H1 (cell line): ENCODE data around the gene NECTIN1. TPM values are rescaled to one million over a fixed set of nuclear protein-coding genes. Genes with fewer than 3 reads are reported as not detected.

Experiments used
- CTCF ChIA-PET: fragments of 300-600 bp; sonication (Branson Sonifier 250); formaldehyde crosslinking; loops from one replicate; lab custom pipeline; 2021; ENCODE audit not compliant: partially characterized antibody; lab: Charles Lee
- POLR2A ChIA-PET: fragments of 300-600 bp; sonication (Branson Sonifier 250); formaldehyde crosslinking; loops from one replicate; lab custom pipeline; 2021; ENCODE audit warnings: inconsistent platforms; ENCODE audit not compliant: partially characterized antibody; lab: Charles Lee
- DNase-seq, 2 experiments: peaks; one replicate each; pipeline versions ENCODE4 v3.0.0 to v3.0.0-alpha.2; 2010 to 2022; ENCODE audit warnings: low spot score in 2 of 2, low read depth in 1 of 2, mixed read lengths in 1 of 2
- FAIRE-seq: peaks from 2 replicates; lab custom pipeline; 2011; peaks lifted over from hg19 to GRCh38; lab: Jason Lieb, UNC
- H2AFZ ChIP-seq: 2 replicates; pipeline ENCODE4 v1.8.1; 2012; ENCODE audit warnings: low read length, inconsistent platforms
- H2AK5ac ChIP-seq: 2 replicates; pipeline ENCODE4 v1.6.1; 2013; ENCODE audit warnings: low read depth, low read length
- H2BK120ac ChIP-seq: replicated peaks from 2 replicates; pipeline ENCODE3; 2013; ENCODE audit warnings: low read depth, low read length, inconsistent platforms
- H2BK12ac ChIP-seq: 2 replicates; pipeline ENCODE4 v1.6.1; 2013; ENCODE audit warnings: low read depth, low read length
- H2BK15ac ChIP-seq: 2 replicates; pipeline ENCODE4 v1.6.1; 2013; ENCODE audit warnings: low read length
- H2BK20ac ChIP-seq: 2 replicates; pipeline ENCODE4 v1.6.1; 2013; ENCODE audit warnings: low read length
- H2BK5ac ChIP-seq: 2 replicates; pipeline ENCODE4 v1.6.1; 2013; ENCODE audit warnings: low read depth, low read length
- H3K14ac ChIP-seq: 2 replicates; pipeline ENCODE4 v1.6.1; 2013; ENCODE audit warnings: inconsistent platforms; ENCODE audit not compliant: insufficient read length
- H3K18ac ChIP-seq: 2 replicates; pipeline ENCODE4 v1.6.1; 2013; ENCODE audit warnings: low read length; ENCODE audit errors: extremely low read depth
- H3K23ac ChIP-seq: 2 replicates; pipeline ENCODE4 v1.6.1; 2013; ENCODE audit warnings: inconsistent platforms; ENCODE audit not compliant: insufficient read length
- H3K23me2 ChIP-seq: 2 replicates; pipeline ENCODE4 v1.6.1; 2013; ENCODE audit warnings: low read depth, low read length
- H3K27ac ChIP-seq: 2 replicates; pipeline ENCODE4 v1.6.1; 2011; ENCODE audit warnings: low read depth, low read length, inconsistent platforms
- H3K27me3 ChIP-seq, 4 experiments: replicated peaks in 1 of 4; 1 replicate in 1 of 4; 2 replicates in 3 of 4; pipeline versions ENCODE4 v1.6.1 to v1.8.1; 2011 to 2013; ENCODE audit warnings: low read length in 3 of 4, mild to moderate bottlenecking in 3 of 4, inconsistent platforms in 2 of 4, mixed read lengths in 2 of 4, moderate library complexity in 1 of 4; ENCODE audit not compliant: control insufficient read depth in 3 of 4, insufficient read depth in 3 of 4; ENCODE audit errors: extremely low read depth in 1 of 4
- H3K36me3 ChIP-seq, 4 experiments: 2 replicates each; pipeline versions ENCODE4 v1.6.1 to v1.8.1; 2011 to 2013; ENCODE audit warnings: mild to moderate bottlenecking in 4 of 4, low read length in 3 of 4, moderate library complexity in 2 of 4, control low read depth in 1 of 4, inconsistent platforms in 1 of 4; ENCODE audit not compliant: insufficient read depth in 4 of 4, control insufficient read depth in 2 of 4
- H3K4ac ChIP-seq: replicated peaks from 2 replicates; pipeline ENCODE3; 2013; ENCODE audit warnings: low read length, low read depth, mixed read lengths, inconsistent platforms; ENCODE audit not compliant: insufficient read length
- H3K4me1 ChIP-seq, 4 experiments: replicated peaks in 1 of 4; 1 replicate in 1 of 4; 2 replicates in 3 of 4; pipeline versions ENCODE4 v1.6.1 to v1.8.1; 2011 to 2013; ENCODE audit warnings: low read length in 3 of 4, inconsistent platforms in 2 of 4, mixed read lengths in 1 of 4; ENCODE audit not compliant: insufficient read depth in 4 of 4, control insufficient read depth in 3 of 4
- H3K4me2 ChIP-seq, 2 experiments: 2 replicates each; pipeline versions ENCODE4 v1.6.1 to v1.8.1; 2011 to 2013; ENCODE audit warnings: low read depth in 2 of 2, low read length in 2 of 2, control low read depth in 1 of 2, inconsistent platforms in 1 of 2, mild to moderate bottlenecking in 1 of 2; ENCODE audit not compliant: insufficient read depth in 1 of 2
- H3K4me3 ChIP-seq, 4 experiments: fragments of 200-600, 300-600 bp in 1 of 4; sonication (generic), shearing (Covaris generic), sonication (Bioruptor Twin) in 1 of 4; 2 replicates each; pipeline versions ENCODE4 v1.5.1 to v1.8.1; 2011 to 2016; ENCODE audit warnings: low read length in 4 of 4, low read depth in 3 of 4, control low read depth in 2 of 4, inconsistent platforms in 2 of 4, mild to moderate bottlenecking in 2 of 4, mixed read lengths in 1 of 4, moderate library complexity in 1 of 4; ENCODE audit not compliant: insufficient read depth in 2 of 4; ENCODE audit errors: extremely low read depth in 1 of 4
- H3K56ac ChIP-seq: replicated peaks from 2 replicates; pipeline ENCODE3; 2013; ENCODE audit warnings: low read depth, mild to moderate bottlenecking, mixed read lengths, low read length, inconsistent platforms; ENCODE audit not compliant: insufficient read length
- H3K79me1 ChIP-seq: 2 replicates; pipeline ENCODE4 v1.6.1; 2013; ENCODE audit warnings: low read depth, low read length, control low read depth
- H3K79me2 ChIP-seq, 2 experiments: 2 replicates each; pipeline versions ENCODE4 v1.6.1 to v1.8.1; 2012 to 2013; ENCODE audit warnings: low read length in 2 of 2, mild to moderate bottlenecking in 2 of 2, inconsistent platforms in 1 of 2; ENCODE audit not compliant: insufficient read depth in 2 of 2, control insufficient read depth in 1 of 2
- H3K9ac ChIP-seq, 4 experiments: replicated peaks in 1 of 4; 1 replicate in 1 of 4; 2 replicates in 3 of 4; pipeline versions ENCODE4 v1.6.1 to v1.8.1; 2011 to 2013; ENCODE audit warnings: low read depth in 3 of 4, low read length in 3 of 4, control low read depth in 2 of 4, mild to moderate bottlenecking in 2 of 4, moderate library complexity in 2 of 4, inconsistent platforms in 1 of 4; ENCODE audit errors: extremely low read depth in 1 of 4
- H3K9me3 ChIP-seq, 2 experiments: 2 replicates each; pipeline versions ENCODE4 v1.6.1 to v1.8.1; 2012 to 2013; ENCODE audit warnings: mild to moderate bottlenecking in 2 of 2, moderate library complexity in 2 of 2, control low read depth in 1 of 2, inconsistent platforms in 1 of 2, low read depth in 1 of 2, low read length in 1 of 2, mixed read lengths in 1 of 2; ENCODE audit not compliant: insufficient read depth in 2 of 2
- H4K20me1 ChIP-seq, 2 experiments: replicated peaks in 1 of 2; 2 replicates each; pipeline versions ENCODE3 to v1.8.1; 2011 to 2013; ENCODE audit warnings: inconsistent platforms in 2 of 2, low read length in 2 of 2, mild to moderate bottlenecking in 1 of 2; ENCODE audit not compliant: insufficient read depth in 2 of 2, control insufficient read depth in 1 of 2
- H4K5ac ChIP-seq: 2 replicates; pipeline ENCODE4 v1.6.1; 2013; ENCODE audit warnings: low read length, low read depth, mixed read lengths, inconsistent platforms; ENCODE audit not compliant: insufficient read length
- H4K8ac ChIP-seq: 2 replicates; pipeline ENCODE4 v1.8.0; 2013; ENCODE audit warnings: mild to moderate bottlenecking, moderate library complexity, low read length, inconsistent platforms; ENCODE audit not compliant: insufficient read depth; ENCODE audit errors: extremely low read depth
- H4K91ac ChIP-seq: replicated peaks from 2 replicates; pipeline ENCODE3; 2013; ENCODE audit warnings: low read length, mixed read lengths, inconsistent platforms; ENCODE audit not compliant: insufficient read length
- ASH2L ChIP-seq: fragments of 200-600, 300-600 bp; sonication (generic); IDR thresholded peaks from one replicate; pipeline ENCODE4 v1.7.1; 2017; ENCODE audit warnings: low read length
- CEBPB ChIP-seq: IDR thresholded peaks from 2 replicates; pipeline ENCODE4 v1.6.1; 2012; ENCODE audit warnings: low read depth, low read length
- E2F6 ChIP-seq: IDR thresholded peaks from 2 replicates; pipeline ENCODE4 v1.6.1; 2012; ENCODE audit warnings: inconsistent platforms
- GTF2F1 ChIP-seq: IDR thresholded peaks from 2 replicates; pipeline ENCODE4 v1.6.1; 2012; ENCODE audit warnings: low read depth, low read length, improper control_type of control experiment, borderline replicate concordance
- MAX ChIP-seq: IDR thresholded peaks from 2 replicates; pipeline ENCODE4 v1.6.1; 2012; ENCODE audit warnings: inconsistent platforms
- NRF1 ChIP-seq: IDR thresholded peaks from 2 replicates; pipeline ENCODE4 v1.6.1; 2011; ENCODE audit warnings: mild to moderate bottlenecking, low read depth, low read length, improper control_type of control experiment
- PHF8 ChIP-seq: fragments of 200-600 bp; sonication (generic); conservative IDR thresholded peaks from 2 replicates; pipeline ENCODE4 v1.7.1; 2012; ENCODE audit warnings: low read depth, mild to moderate bottlenecking, inconsistent platforms, low read length, moderate library complexity
- POLR2A ChIP-seq, 2 experiments: IDR thresholded peaks; 1 replicate in 1 of 2; 2 replicates in 1 of 2; pipeline ENCODE4 v1.6.1; 2011; ENCODE audit warnings: low read depth in 2 of 2, low read length in 2 of 2, mild to moderate bottlenecking in 2 of 2; ENCODE audit errors: control extremely low read depth in 1 of 2
- SIRT6 ChIP-seq: IDR thresholded peaks from one replicate; pipeline ENCODE4 v1.7.1; 2012; ENCODE audit warnings: low read length, inconsistent platforms
- USF2 ChIP-seq: IDR thresholded peaks from 2 replicates; pipeline ENCODE4 v1.6.1; 2011; ENCODE audit warnings: low read length, improper control_type of control experiment
- WGBS, 2 experiments: shearing (Covaris generic) in 1 of 2; methylation state at CpG; one replicate each; pipeline versions ENCODE4 v1.1.6 to v1.1.7; 2013 to 2015; ENCODE audit warnings: low lambda C conversion rate in 2 of 2, mixed read lengths in 2 of 2, inconsistent platforms in 1 of 2, low coverage in 1 of 2, missing lambda C conversion rate in 1 of 2; ENCODE audit not compliant: insufficient replicate concordance in 2 of 2, insufficient coverage in 1 of 2, insufficient read length in 1 of 2; ENCODE audit errors: extremely low coverage in 1 of 2, missing lambda C conversion rate in 1 of 2; 5-methylcytosine and 5-hydroxymethylcytosine counted together
- polyA plus RNA-seq, 7 experiments: library from polyadenylated mRNA; depleted of rRNA in 3 of 7; stranded (reverse) in 5 of 7; unstranded in 2 of 7; fragments of >200 nt in 5 of 7; fragments of 200-250 nt in 2 of 7; gene quantifications; 1 replicate in 5 of 7; 2 replicates in 1 of 7; 4 replicates in 1 of 7; pipeline versions ENCODE4 v1.2.1 to v1.2.3, GENCODE V29; 2011 to 2013; ENCODE audit warnings: missing spikeins in 2 of 7, mixed read lengths in 2 of 7
- total RNA-seq: library from RNA; stranded (reverse); fragmentation: NEBNext Ultra II Directional; extraction: Animal tissue kit (Norgen Biotek cat#: 25700); gene quantifications from 2 replicates; pipeline ENCODE4 v1.2.1, GENCODE V29; 2021

The NECTIN1 gene
- total and polyA plus RNA-seq, 2 of the 8 experiments (the other 6 are each of a cell fraction or from before 2014, with no cell fraction given) = 43.2 to 97.7 TPM

GRCh38 chr11:119704849-119705248 lies 24.2 kb downstream of the NECTIN1 start:
- TF ChIP-seq NRF1 (no peak), MAX (no peak), ASH2L (no peak), POLR2A (IDR thresholded peaks at IDR 0.05; ENCODE audit: control extremely low read depth in 1 of 2, low read depth in 2 of 2, low read length in 2 of 2) (no peak), CEBPB (no peak), USF2 (no peak), SIRT6 (no peak), GTF2F1 (no peak), E2F6 (no peak), PHF8 (no peak)
- Histone ChIP-seq H4K91ac (no peak overlapping the region), H2BK12ac (no peak overlapping the region), H3K79me2 (peaks cover 2 to 89% of the 10 kb centered on the region in 2 experiments; a peak in 3 of 4 replicates), H3K27me3 (no peaks in the 10 kb centered on the region), H3K27ac (no peak overlapping the region), H3K23ac (no peak overlapping the region), H3K14ac (no peak overlapping the region), H3K4ac (no peak overlapping the region), H2AFZ (no peak overlapping the region), H2BK20ac (no peak overlapping the region), H4K5ac (no peak overlapping the region), H2BK15ac (no peak overlapping the region), H3K36me3 (no peaks in the 10 kb centered on the region; a peak in 1 of 8 replicates), H2BK5ac (no peak overlapping the region), H4K8ac (no peak overlapping the region), H3K4me2 (no peak overlapping the region), H3K4me1 (peaks cover 0 to 12% (median 6%) of the 10 kb centered on the region in 4 experiments; a peak in 5 of 7 replicates), H2AK5ac (no peak overlapping the region), H3K18ac (no peak overlapping the region), H3K9ac (no peak overlapping the region), H3K9me3 (no peaks in the 10 kb centered on the region), H3K23me2 (no peaks in the 10 kb centered on the region), H3K56ac (no peak overlapping the region), H4K20me1 (peaks cover 64 to 72% of the 10 kb centered on the region in 2 experiments), H3K79me1 (peaks cover 46% of the 10 kb centered on the region), H3K4me3 (no peak overlapping the region), H2BK120ac (no peak overlapping the region)
- 81% methylated on average over 2 of the region's 2 CpGs; no CpG with 5 or more reads in 1 of the 2 experiments for WGBS, 2 experiments
- FAIRE-seq (no peak), DNase-seq (no peak)
- ChIA-PET CTCF (interaction anchor here (0.6 to 14.0 kb wide), 13 partner anchors 10 to 466 kb away, joined by 3 to 171 read pairs (median 5); partner anchors contain the start of gene NECTIN1), POLR2A (interaction anchor here (1.1 kb wide), 1 partner anchor 47 kb away, joined by 3 read pairs; no protein-coding TSS in a partner anchor)
